WTC11 (cell line): Measurements from ENCODE around the gene KCNMA1. TPM values are rescaled to one million over a fixed set of nuclear protein-coding genes. Genes with fewer than 3 reads are reported as not detected.

ENCODE experiments used
- ATAC-seq: fragments of 200-7000 bp; cut with Tn5 transposase; 2 replicates; pipeline ENCODE4 v1.10.0; 2021; ENCODE audit warnings: mild to moderate bottlenecking, moderate library complexity
- CTCF ChIA-PET: fragments of 300-600 bp; sonication (Branson Sonifier 250); formaldehyde crosslinking; loops from one replicate; lab custom pipeline; 2021; ENCODE audit warnings: antibody characterized with exemption; lab: Charles Lee
- POLR2A ChIA-PET: fragments of 350-600 bp; sonication (Branson Sonifier 250); formaldehyde crosslinking; loops from one replicate; lab custom pipeline; 2021; ENCODE audit warnings: antibody characterized with exemption; lab: Charles Lee
- DNase-seq: peaks from one replicate; pipeline ENCODE4 v3.0.0; 2021; ENCODE audit warnings: low spot score
- H3K27ac Mint-ChIP-seq: 2 replicates; pipeline ENCODE4 v1.8.0; 2021; ENCODE audit warnings: mixed read lengths
- H3K27me3 Mint-ChIP-seq: 2 replicates; pipeline ENCODE4 v1.8.0; 2021; ENCODE audit warnings: low read depth, mild to moderate bottlenecking, moderate library complexity, mixed read lengths
- H3K36me3 Mint-ChIP-seq: 2 replicates; pipeline ENCODE4 v1.8.0; 2021; ENCODE audit warnings: mixed read lengths
- H3K4me1 Mint-ChIP-seq: 2 replicates; pipeline ENCODE4 v1.8.0; 2022; ENCODE audit warnings: mixed read lengths
- H3K4me3 Mint-ChIP-seq: 2 replicates; pipeline ENCODE4 v1.8.0; 2021; ENCODE audit warnings: mild to moderate bottlenecking, moderate library complexity, mixed read lengths
- H3K9me3 Mint-ChIP-seq: 2 replicates; pipeline ENCODE4 v1.8.0; 2021; ENCODE audit warnings: mixed read lengths
- CREM ChIP-seq: sonication (generic); formaldehyde crosslinking; IDR thresholded peaks from 2 replicates; pipeline ENCODE4 v1.8.1; 2022; ENCODE audit warnings: mild to moderate bottlenecking, missing genetic modification reagents, moderate library complexity
- FOXK1 ChIP-seq: sonication (generic); formaldehyde crosslinking; IDR thresholded peaks from 2 replicates; pipeline ENCODE4 v1.8.0; 2022; ENCODE audit warnings: mild to moderate bottlenecking, moderate library complexity, missing genetic modification reagents
- IRF2 ChIP-seq: sonication (generic); formaldehyde crosslinking; IDR thresholded peaks from 2 replicates; pipeline ENCODE4 v1.8.0; 2022; ENCODE audit warnings: low read depth, missing genetic modification reagents, borderline replicate concordance
- JUN ChIP-seq: sonication (generic); formaldehyde crosslinking; IDR thresholded peaks from 2 replicates; pipeline ENCODE4 v1.8.0; 2023; ENCODE audit warnings: mild to moderate bottlenecking, missing genetic modification reagents
- NR2C2 ChIP-seq: sonication (generic); formaldehyde crosslinking; IDR thresholded peaks from 2 replicates; pipeline ENCODE4 v1.8.0; 2022; ENCODE audit warnings: mild to moderate bottlenecking, missing genetic modification reagents
- OVOL2 ChIP-seq: fragments of 250-450 bp; sonication (Bioruptor Pico); IDR thresholded peaks from 2 replicates; pipeline ENCODE4 v1.9.0; 2021; ENCODE audit warnings: mild to moderate bottlenecking, borderline replicate concordance
- TCF7 ChIP-seq: sonication (generic); formaldehyde crosslinking; IDR thresholded peaks from 2 replicates; pipeline ENCODE4 v1.8.0; 2022; ENCODE audit warnings: mild to moderate bottlenecking, low read depth, missing genetic modification reagents, moderate library complexity
- ZBTB21 ChIP-seq: sonication (generic); formaldehyde crosslinking; IDR thresholded peaks from 2 replicates; pipeline ENCODE4 v1.8.1; 2023; ENCODE audit warnings: mild to moderate bottlenecking, missing genetic modification reagents, borderline replicate concordance
- ZNF423 ChIP-seq: fragments of 250-450 bp; sonication (Bioruptor Pico); IDR thresholded peaks from 2 replicates; pipeline ENCODE4 v2.1.2; 2022; ENCODE audit warnings: mild to moderate bottlenecking, moderate library complexity
- total RNA-seq: library from RNA; stranded (reverse); gene quantifications from 3 replicates; pipeline ENCODE4 v1.2.3, GENCODE V29; 2021
- TF ChIP-seq, protein P1 (sequence below): fragments of 250-450 bp; sonication (Bioruptor Pico); IDR thresholded peaks from 2 replicates; pipeline ENCODE4 v1.9.0; 2021; ENCODE audit warnings: mild to moderate bottlenecking, borderline replicate concordance
- TF ChIP-seq, protein P2 (sequence below): sonication (generic); formaldehyde crosslinking; IDR thresholded peaks from 2 replicates; pipeline ENCODE4 v1.8.1; 2022; ENCODE audit warnings: missing genetic modification reagents, borderline replicate concordance
- TF ChIP-seq, protein P3 (sequence below): fragments of 250-450 bp; sonication (Bioruptor Pico); IDR thresholded peaks from 2 replicates; pipeline ENCODE4 v1.9.0; 2021; ENCODE audit warnings: moderate library complexity, mild to moderate bottlenecking, inconsistent platforms, borderline replicate concordance
- TF ChIP-seq, protein P4 (sequence below): sonication (generic); formaldehyde crosslinking; IDR thresholded peaks from 2 replicates; pipeline ENCODE4 v1.8.0; 2022; ENCODE audit warnings: mild to moderate bottlenecking, missing genetic modification reagents
- TF ChIP-seq, protein P5 (sequence below): sonication (generic); formaldehyde crosslinking; IDR thresholded peaks from 2 replicates; pipeline ENCODE4 v1.8.1; 2023; ENCODE audit warnings: mild to moderate bottlenecking, missing genetic modification reagents
- TF ChIP-seq, protein P6 (sequence below): sonication (generic); formaldehyde crosslinking; IDR thresholded peaks from 2 replicates; pipeline ENCODE4 v1.8.1; 2023; ENCODE audit warnings: mild to moderate bottlenecking, missing genetic modification reagents, moderate library complexity
- TF ChIP-seq, protein P7 (sequence below): fragments of 250-450 bp; sonication (Bioruptor Pico); IDR thresholded peaks from 2 replicates; pipeline ENCODE4 v1.9.0; 2021; ENCODE audit warnings: mild to moderate bottlenecking

The KCNMA1 gene
- total RNA-seq, 1 experiment from 2014 or later = 7.3 TPM

DNA sequence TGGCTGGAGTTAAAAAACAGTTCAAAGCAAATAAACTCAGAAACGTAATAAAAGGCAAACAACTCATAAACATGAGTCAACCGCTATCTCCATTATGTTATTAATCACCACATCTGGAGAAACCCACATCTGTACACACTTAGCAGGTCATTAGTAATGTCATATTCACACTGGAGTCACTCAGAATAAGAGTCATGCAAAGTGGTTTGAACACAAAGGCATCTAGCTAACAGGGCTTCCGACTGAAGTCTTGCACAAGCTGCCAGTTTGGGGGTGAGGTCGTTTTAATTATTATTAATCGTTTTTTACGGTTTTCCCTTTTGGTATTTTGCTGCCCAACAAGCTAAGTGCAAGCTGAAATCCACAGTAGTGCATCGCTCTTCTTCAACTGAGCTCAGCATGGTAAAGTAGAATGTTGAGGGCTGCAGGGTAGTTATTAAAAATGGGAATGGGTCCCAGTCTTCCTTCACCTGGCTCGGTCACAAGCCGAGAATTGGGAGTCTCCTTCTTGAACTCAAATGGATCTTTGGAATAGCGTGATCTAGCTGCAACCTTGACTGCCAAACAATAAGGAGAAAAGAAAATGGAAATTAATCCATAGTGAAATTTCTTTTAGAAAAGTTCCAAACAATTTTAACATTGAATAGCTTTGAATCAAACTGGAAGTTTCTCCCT lies 663.5 kb downstream of the KCNMA1 start (continued):
- TF ChIP-seq, protein P1, sequence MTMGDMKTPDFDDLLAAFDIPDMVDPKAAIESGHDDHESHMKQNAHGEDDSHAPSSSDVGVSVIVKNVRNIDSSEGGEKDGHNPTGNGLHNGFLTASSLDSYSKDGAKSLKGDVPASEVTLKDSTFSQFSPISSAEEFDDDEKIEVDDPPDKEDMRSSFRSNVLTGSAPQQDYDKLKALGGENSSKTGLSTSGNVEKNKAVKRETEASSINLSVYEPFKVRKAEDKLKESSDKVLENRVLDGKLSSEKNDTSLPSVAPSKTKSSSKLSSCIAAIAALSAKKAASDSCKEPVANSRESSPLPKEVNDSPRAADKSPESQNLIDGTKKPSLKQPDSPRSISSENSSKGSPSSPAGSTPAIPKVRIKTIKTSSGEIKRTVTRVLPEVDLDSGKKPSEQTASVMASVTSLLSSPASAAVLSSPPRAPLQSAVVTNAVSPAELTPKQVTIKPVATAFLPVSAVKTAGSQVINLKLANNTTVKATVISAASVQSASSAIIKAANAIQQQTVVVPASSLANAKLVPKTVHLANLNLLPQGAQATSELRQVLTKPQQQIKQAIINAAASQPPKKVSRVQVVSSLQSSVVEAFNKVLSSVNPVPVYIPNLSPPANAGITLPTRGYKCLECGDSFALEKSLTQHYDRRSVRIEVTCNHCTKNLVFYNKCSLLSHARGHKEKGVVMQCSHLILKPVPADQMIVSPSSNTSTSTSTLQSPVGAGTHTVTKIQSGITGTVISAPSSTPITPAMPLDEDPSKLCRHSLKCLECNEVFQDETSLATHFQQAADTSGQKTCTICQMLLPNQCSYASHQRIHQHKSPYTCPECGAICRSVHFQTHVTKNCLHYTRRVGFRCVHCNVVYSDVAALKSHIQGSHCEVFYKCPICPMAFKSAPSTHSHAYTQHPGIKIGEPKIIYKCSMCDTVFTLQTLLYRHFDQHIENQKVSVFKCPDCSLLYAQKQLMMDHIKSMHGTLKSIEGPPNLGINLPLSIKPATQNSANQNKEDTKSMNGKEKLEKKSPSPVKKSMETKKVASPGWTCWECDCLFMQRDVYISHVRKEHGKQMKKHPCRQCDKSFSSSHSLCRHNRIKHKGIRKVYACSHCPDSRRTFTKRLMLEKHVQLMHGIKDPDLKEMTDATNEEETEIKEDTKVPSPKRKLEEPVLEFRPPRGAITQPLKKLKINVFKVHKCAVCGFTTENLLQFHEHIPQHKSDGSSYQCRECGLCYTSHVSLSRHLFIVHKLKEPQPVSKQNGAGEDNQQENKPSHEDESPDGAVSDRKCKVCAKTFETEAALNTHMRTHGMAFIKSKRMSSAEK = no peak

DNA sequence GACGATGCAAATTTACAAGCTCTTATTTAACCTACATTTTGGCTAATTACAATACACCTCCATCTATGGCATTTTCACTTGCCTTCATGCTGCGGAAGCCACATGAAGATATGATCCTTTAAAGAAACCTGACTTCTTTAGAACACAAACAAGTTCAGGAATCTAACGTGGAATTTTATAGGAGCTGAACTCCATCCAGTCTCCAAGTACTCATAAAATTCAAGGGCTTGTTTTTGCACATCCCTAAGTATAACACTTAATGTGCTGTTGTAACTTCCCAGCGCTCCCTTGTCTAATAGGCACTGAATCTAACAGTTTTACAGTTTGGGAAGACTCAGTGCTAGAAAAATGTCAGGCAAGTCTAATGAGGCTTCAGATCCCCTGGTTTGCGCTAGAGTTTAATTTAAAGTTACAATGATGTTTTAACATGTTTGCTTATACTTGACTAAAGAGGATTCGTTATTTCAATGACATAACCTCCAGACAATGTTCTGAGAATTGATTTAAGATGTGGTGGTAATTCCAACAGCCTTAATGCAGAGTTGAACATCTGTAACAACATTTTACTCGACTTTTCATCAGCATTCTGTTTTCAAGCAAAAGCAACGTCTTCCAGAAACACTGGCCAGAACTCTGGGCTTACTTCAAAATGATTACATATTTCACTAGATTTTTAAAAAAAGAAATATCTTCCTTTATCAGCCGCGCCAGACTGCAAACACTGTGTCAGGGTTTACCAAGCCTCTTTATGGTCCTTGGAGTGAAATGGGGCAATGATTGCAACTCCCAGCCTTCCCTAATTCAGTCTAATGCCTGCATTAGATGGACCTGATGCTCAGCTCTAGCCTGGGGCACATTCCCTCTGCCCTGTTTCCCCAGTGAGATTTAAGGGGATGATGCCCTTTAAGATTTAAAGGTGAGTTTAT lies 664.3 kb downstream of the KCNMA1 start:
- peaks cover 15% of the 10 kb centered on the region for H3K4me1 Mint-ChIP-seq
- H3K4me3 Mint-ChIP-seq = no peak overlapping the region
- H3K27me3 Mint-ChIP-seq = no peaks in the 10 kb centered on the region
- H3K9me3 Mint-ChIP-seq = no peaks in the 10 kb centered on the region
- ChIA-PET POLR2A (no interaction called here), CTCF (interaction anchor here (1.3 kb wide), 1 partner anchor 32 kb away, joined by 3 read pairs; no protein-coding TSS in a partner anchor)
- H3K36me3 Mint-ChIP-seq = no peaks in the 10 kb centered on the region
- DNase-seq (no peak), ATAC-seq (no peak)
- TF ChIP-seq CREM (no peak), ZNF423 (CRISPR knock-in tag) (no peak), NR2C2 (no peak), OVOL2 (no peak), IRF2 (CRISPR knock-in tag) (no peak), ZBTB21 (CRISPR knock-in tag) (no peak), FOXK1 (CRISPR knock-in tag) (no peak), TCF7 (CRISPR knock-in tag) (no peak), JUN (CRISPR knock-in tag) (no peak)
- TF ChIP-seq, protein P2, sequence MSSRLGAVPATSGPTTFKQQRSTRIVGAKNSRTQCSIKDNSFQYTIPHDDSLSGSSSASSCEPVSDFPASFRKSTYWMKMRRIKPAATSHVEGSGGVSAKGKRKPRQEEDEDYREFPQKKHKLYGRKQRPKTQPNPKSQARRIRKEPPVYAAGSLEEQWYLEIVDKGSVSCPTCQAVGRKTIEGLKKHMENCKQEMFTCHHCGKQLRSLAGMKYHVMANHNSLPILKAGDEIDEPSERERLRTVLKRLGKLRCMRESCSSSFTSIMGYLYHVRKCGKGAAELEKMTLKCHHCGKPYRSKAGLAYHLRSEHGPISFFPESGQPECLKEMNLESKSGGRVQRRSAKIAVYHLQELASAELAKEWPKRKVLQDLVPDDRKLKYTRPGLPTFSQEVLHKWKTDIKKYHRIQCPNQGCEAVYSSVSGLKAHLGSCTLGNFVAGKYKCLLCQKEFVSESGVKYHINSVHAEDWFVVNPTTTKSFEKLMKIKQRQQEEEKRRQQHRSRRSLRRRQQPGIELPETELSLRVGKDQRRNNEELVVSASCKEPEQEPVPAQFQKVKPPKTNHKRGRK = no peak
- TF ChIP-seq, protein P3, sequence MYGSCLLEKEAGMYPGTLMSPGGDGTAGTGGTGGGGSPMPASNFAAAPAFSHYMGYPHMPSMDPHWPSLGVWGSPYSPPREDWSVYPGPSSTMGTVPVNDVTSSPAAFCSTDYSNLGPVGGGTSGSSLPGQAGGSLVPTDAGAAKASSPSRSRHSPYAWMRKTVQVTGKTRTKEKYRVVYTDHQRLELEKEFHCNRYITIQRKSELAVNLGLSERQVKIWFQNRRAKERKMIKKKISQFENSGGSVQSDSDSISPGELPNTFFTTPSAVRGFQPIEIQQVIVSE (CRISPR knock-in tag) = no peak
- TF ChIP-seq, protein P4, sequence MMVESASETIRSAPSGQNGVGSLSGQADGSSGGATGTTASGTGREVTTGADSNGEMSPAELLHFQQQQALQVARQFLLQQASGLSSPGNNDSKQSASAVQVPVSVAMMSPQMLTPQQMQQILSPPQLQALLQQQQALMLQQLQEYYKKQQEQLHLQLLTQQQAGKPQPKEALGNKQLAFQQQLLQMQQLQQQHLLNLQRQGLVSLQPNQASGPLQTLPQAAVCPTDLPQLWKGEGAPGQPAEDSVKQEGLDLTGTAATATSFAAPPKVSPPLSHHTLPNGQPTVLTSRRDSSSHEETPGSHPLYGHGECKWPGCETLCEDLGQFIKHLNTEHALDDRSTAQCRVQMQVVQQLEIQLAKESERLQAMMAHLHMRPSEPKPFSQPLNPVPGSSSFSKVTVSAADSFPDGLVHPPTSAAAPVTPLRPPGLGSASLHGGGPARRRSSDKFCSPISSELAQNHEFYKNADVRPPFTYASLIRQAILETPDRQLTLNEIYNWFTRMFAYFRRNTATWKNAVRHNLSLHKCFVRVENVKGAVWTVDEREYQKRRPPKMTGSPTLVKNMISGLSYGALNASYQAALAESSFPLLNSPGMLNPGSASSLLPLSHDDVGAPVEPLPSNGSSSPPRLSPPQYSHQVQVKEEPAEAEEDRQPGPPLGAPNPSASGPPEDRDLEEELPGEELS (CRISPR knock-in tag) = no peak
- TF ChIP-seq, protein P5, sequence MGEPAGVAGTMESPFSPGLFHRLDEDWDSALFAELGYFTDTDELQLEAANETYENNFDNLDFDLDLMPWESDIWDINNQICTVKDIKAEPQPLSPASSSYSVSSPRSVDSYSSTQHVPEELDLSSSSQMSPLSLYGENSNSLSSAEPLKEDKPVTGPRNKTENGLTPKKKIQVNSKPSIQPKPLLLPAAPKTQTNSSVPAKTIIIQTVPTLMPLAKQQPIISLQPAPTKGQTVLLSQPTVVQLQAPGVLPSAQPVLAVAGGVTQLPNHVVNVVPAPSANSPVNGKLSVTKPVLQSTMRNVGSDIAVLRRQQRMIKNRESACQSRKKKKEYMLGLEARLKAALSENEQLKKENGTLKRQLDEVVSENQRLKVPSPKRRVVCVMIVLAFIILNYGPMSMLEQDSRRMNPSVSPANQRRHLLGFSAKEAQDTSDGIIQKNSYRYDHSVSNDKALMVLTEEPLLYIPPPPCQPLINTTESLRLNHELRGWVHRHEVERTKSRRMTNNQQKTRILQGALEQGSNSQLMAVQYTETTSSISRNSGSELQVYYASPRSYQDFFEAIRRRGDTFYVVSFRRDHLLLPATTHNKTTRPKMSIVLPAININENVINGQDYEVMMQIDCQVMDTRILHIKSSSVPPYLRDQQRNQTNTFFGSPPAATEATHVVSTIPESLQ (CRISPR knock-in tag) = no peak
- TF ChIP-seq, protein P6, sequence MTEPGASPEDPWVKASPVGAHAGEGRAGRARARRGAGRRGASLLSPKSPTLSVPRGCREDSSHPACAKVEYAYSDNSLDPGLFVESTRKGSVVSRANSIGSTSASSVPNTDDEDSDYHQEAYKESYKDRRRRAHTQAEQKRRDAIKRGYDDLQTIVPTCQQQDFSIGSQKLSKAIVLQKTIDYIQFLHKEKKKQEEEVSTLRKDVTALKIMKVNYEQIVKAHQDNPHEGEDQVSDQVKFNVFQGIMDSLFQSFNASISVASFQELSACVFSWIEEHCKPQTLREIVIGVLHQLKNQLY (CRISPR knock-in tag) = no peak
- TF ChIP-seq, protein P7, sequence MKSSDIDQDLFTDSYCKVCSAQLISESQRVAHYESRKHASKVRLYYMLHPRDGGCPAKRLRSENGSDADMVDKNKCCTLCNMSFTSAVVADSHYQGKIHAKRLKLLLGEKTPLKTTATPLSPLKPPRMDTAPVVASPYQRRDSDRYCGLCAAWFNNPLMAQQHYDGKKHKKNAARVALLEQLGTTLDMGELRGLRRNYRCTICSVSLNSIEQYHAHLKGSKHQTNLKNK (CRISPR knock-in tag) = no peak
- no peak overlapping the region for H3K27ac Mint-ChIP-seq
